Sigmoid colon (tissue), 7 donors: ENCODE measurements around the gene IRF2. TPM values are rescaled to one million over a fixed set of nuclear protein-coding genes. Genes with fewer than 3 reads are reported as not detected.

Experiments used
- DNase-seq: peaks from one replicate; pipeline ENCODE4 v3.0.0-alpha.2; 2019
- H3K27ac ChIP-seq, 4 donors: fragments of 200-600 bp; sonication (generic); one replicate each; pipeline ENCODE4 v1.5.1; 2016 to 2019; ENCODE audit warnings: mild to moderate bottlenecking in 1 of 4
- H3K27me3 ChIP-seq, 3 donors: fragments of 200-600 bp; sonication (generic); one replicate each; pipeline ENCODE4 v1.5.1; 2019; ENCODE audit warnings: mild to moderate bottlenecking in 1 of 3
- H3K36me3 ChIP-seq, 4 donors: fragments of 200-600 bp; sonication (generic); one replicate each; pipeline ENCODE4 v1.5.1; 2016 to 2019
- H3K4me1 ChIP-seq, 4 donors: fragments of 200-600 bp; sonication (generic); one replicate each; pipeline ENCODE4 v1.5.1; 2017 to 2019
- H3K4me3 ChIP-seq, 4 donors: fragments of 200-600 bp; sonication (generic); one replicate each; pipeline ENCODE4 v1.5.1; 2017 to 2019; ENCODE audit warnings: mild to moderate bottlenecking in 2 of 4, moderate library complexity in 1 of 4
- H3K9me3 ChIP-seq, 4 donors: fragments of 200-600 bp in 3 of 4; sonication (generic) in 3 of 4; one replicate each; pipeline versions ENCODE4 v1.5.1 to v1.6.1; 2013 to 2019
- EP300 ChIP-seq, 4 donors: sonication (generic); formaldehyde crosslinking; IDR thresholded peaks; one replicate each; pipeline ENCODE4 v1.6.1; 2017; ENCODE audit warnings: antibody characterized with exemption in 4 of 4
- POLR2A ChIP-seq, 2 donors: fragments of 450-650 bp; IDR thresholded peaks; one replicate each; pipeline ENCODE4 v1.6.1; 2016; ENCODE audit warnings: antibody characterized with exemption in 2 of 2, mild to moderate bottlenecking in 2 of 2, moderate library complexity in 2 of 2
- POLR2AphosphoS5 ChIP-seq, 4 donors: sonication (generic); formaldehyde crosslinking; IDR thresholded peaks; one replicate each; pipeline ENCODE4 v1.6.1; 2017; ENCODE audit warnings: antibody characterized with exemption in 4 of 4
- WGBS, 2 donors: extraction: QIAGEN DNeasy Blood & Tissue Kit; methylation state at CpG; one replicate each; pipeline ENCODE4 v1.1.7; 2013; 5-methylcytosine and 5-hydroxymethylcytosine counted together
- intact Hi-C: fragments of 100-400 bp; cut with DNase I; formaldehyde crosslinking; loops from one replicate; pipeline ENCODE4 v1.15.1; 2023
- polyA plus RNA-seq, 3 donors: library from polyadenylated mRNA; stranded (reverse); fragments of 200-250 nt; gene quantifications; one replicate each; pipeline ENCODE4 v1.2.3, GENCODE V29; 2013
- total RNA-seq, 4 donors: library from RNA; depleted of rRNA; stranded (reverse); fragments of >200 nt; gene quantifications; one replicate each; pipeline ENCODE4 v1.1.0, GENCODE V29; 2016
- TF ChIP-seq, protein P1 (sequence below), 4 experiments: fragments of 450-650 bp in 3 of 4; fragments of 200-600 bp in 1 of 4; IDR thresholded peaks; one replicate each; pipeline ENCODE4 v1.5.1; 2016 to 2019; ENCODE audit warnings: antibody characterized with exemption in 4 of 4, mild to moderate bottlenecking in 3 of 4, moderate library complexity in 2 of 4
- donor health status: healthy with polysubstance abuse.
- donor health status: Bipolar disorder and iron deficiency.
- donor health status: healthy.

The IRF2 gene
- total and polyA plus RNA-seq, 7 donors: 27.6 to 41.8 (median 31.9) TPM

DNA sequence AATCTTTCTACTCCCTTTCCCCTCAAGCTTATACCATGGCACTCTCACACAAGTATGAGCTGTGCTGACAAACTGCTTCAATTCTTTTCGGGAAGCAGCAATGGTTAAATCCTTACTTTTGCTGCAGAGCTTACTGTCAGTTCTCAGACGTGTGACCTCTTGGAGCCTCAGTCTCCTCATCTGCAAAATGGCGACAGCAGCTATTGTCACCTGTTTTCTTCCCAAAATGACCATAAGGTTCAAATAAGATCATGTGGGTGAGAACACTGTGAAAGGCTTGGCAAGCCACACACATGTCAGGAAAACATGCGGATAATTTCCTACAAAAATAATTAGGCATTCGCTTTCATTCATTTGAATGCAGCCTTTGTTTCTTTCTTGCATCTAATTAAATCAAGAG, 36.8 kb upstream of the IRF2 start:
- Histone ChIP-seq H3K27ac (no peak overlapping the region), H3K36me3 (no peaks in the 10 kb centered on the region), H3K27me3 (no peaks in the 10 kb centered on the region), H3K4me1 (peaks cover 0 to 14% (median 8%) of the 10 kb centered on the region in 4 donors), H3K9me3 (peaks cover 0 to 6% (median 0%) of the 10 kb centered on the region in 4 donors), H3K4me3 (no peak overlapping the region)
- intact Hi-C loops: no loop called here
- DNase-seq: no peak
- 94 to 96% methylated on average over 5 of the region's 5 CpGs for WGBS, 2 donors
- no peak for TF ChIP-seq POLR2A (IDR thresholded peaks at IDR 0.05)
- TF ChIP-seq POLR2AphosphoS5 (IDR thresholded peaks at IDR 0.05): no peak
- no peak for TF ChIP-seq EP300 (IDR thresholded peaks at IDR 0.05)
- TF ChIP-seq, protein P1, sequence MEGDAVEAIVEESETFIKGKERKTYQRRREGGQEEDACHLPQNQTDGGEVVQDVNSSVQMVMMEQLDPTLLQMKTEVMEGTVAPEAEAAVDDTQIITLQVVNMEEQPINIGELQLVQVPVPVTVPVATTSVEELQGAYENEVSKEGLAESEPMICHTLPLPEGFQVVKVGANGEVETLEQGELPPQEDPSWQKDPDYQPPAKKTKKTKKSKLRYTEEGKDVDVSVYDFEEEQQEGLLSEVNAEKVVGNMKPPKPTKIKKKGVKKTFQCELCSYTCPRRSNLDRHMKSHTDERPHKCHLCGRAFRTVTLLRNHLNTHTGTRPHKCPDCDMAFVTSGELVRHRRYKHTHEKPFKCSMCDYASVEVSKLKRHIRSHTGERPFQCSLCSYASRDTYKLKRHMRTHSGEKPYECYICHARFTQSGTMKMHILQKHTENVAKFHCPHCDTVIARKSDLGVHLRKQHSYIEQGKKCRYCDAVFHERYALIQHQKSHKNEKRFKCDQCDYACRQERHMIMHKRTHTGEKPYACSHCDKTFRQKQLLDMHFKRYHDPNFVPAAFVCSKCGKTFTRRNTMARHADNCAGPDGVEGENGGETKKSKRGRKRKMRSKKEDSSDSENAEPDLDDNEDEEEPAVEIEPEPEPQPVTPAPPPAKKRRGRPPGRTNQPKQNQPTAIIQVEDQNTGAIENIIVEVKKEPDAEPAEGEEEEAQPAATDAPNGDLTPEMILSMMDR (IDR thresholded peaks at IDR 0.05): no peak

DNA sequence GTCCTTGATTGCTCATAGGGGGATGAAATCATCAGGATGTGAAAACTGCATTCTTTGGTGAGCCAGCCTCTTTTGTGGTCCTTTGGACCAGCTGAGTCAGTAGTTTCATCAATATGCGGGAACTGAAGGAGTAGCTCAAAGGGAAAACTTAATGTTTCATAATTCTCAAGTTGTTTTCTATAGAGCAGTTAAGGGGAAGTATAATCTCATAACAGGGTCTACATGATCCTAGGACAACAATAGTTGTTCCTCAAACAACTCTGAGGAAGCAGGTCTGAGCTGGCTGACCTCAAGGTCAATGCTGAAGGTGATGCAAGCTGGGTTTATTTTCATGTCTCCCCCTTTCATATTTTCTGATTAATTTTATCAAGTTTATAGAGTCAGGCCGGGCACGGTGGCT, 36.1 kb upstream of the IRF2 start:
- no peaks in the 10 kb centered on the region for H3K36me3 ChIP-seq
- no peak overlapping the region for H3K4me3 ChIP-seq
- intact Hi-C loops: no loop called here
- peaks cover 0 to 6% (median 0%) of the 10 kb centered on the region in 4 donors for H3K9me3 ChIP-seq
- H3K27me3 ChIP-seq: no peaks in the 10 kb centered on the region
- WGBS, 2 donors: 93 to 96% methylated on average over 3 of the region's 3 CpGs
- TF ChIP-seq, protein P1 (IDR thresholded peaks at IDR 0.05): no peak
- TF ChIP-seq POLR2AphosphoS5 (IDR thresholded peaks at IDR 0.05): peak in 1 of 4 donors; percentile 6
- TF ChIP-seq POLR2A (IDR thresholded peaks at IDR 0.05): no peak
- TF ChIP-seq EP300 (IDR thresholded peaks at IDR 0.05): no peak
- H3K4me1 ChIP-seq: peaks cover 0 to 14% (median 8%) of the 10 kb centered on the region in 4 donors
- DNase-seq: no peak
- no peak overlapping the region for H3K27ac ChIP-seq

DNA sequence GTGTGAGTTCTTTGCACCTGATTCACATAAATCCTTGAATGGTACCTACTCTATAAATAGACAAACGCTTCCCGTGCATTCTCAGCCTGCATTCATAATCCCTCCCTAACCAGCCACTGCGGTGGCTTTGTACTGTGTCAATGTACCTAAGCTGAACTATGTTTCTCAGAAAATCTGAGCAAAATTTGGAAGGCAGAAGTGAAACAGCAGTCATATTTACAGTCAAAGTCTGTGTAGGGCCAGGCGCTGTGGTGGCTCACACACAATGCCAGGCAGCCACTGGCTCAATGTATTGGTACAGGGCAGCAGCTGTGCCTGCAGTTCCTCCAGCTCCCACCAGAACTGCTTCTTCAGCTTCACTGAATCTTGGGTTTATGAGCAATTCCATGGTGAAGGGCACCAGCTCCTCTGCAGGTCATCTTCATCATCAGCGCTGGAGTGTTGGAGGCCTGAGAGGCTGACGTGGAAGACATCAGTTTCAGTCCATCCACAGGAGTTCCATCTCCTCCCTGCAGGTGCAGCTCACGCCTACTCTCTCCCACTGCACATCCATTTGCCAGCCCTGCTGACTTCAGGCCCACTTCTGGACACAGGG, 32.3 kb upstream of the IRF2 start:
- intact Hi-C loops: no loop called here
- TF ChIP-seq POLR2A (IDR thresholded peaks at IDR 0.05): no peak
- TF ChIP-seq, protein P1 (IDR thresholded peaks at IDR 0.05): no peak
- TF ChIP-seq EP300 (IDR thresholded peaks at IDR 0.05): no peak
- no peak for TF ChIP-seq POLR2AphosphoS5 (IDR thresholded peaks at IDR 0.05)
- WGBS, 2 donors: 72 to 81% methylated on average over 7 of the region's 7 CpGs

DNA sequence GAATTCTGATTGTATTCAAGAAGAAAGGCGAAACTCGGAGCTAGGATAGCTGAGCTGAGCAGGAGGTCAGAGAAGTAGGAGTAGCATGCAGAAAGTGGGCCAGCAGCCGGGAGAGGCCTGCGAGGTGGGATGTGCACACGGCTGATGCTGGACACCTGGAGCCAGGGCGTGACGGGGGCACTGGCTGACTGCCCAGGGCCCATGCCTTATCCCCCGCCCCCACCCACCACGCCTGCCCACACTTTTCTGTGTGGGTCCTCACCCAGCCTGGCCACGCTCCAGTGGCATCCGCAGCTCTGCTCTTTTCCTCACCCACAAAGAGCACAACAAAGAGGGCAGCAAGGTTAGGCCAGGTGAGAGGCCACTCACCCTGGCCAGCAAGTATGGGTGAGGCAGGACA, 30.0 kb upstream of the IRF2 start:
- H3K36me3 ChIP-seq: no peaks in the 10 kb centered on the region
- 81 to 84% methylated on average over 11 of the region's 11 CpGs for whole genome bisulfite sequencing, 2 donors
- no peaks in the 10 kb centered on the region for H3K4me1 ChIP-seq
- H3K4me3 ChIP-seq: no peak overlapping the region
- H3K27me3 ChIP-seq: no peaks in the 10 kb centered on the region
- no peak for DNase-seq
- no peaks in the 10 kb centered on the region for H3K9me3 ChIP-seq
- no peak overlapping the region for H3K27ac ChIP-seq
- TF ChIP-seq EP300 (IDR thresholded peaks at IDR 0.05): no peak
- no peak for TF ChIP-seq POLR2A (IDR thresholded peaks at IDR 0.05)
- TF ChIP-seq, protein P1 (IDR thresholded peaks at IDR 0.05): no peak
- TF ChIP-seq POLR2AphosphoS5 (IDR thresholded peaks at IDR 0.05): no peak
- intact Hi-C loops: no loop called here

More for the DNA sequence above, 32.3 kb upstream of the IRF2 start:
- Histone ChIP-seq H3K27me3 (no peaks in the 10 kb centered on the region), H3K4me1 (no peaks in the 10 kb centered on the region), H3K4me3 (no peak overlapping the region), H3K27ac (no peak overlapping the region), H3K36me3 (no peaks in the 10 kb centered on the region), H3K9me3 (peaks cover 0 to 6% (median 0%) of the 10 kb centered on the region in 4 donors)
- DNase-seq: no peak

DNA sequence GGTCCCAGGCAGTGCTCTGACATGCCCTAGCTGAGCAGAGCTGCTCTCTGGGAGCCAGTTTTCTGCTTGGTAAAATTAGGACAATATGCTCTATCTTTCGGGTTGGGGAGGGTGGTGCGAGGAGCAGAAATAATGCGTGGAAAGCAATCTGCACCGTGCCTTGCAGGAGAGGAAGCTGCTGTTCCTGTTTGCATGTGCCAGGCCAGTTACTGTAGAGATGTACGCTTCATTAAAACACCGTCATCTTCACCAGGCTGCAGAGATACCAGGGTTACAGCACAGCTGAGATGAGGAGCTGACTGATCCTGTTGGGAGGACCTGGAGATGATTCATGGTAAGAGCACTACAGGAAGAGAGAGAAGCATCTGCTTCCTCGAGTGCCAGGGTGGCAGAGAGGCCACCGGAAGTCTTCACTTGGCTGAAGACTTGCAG, 29.5 kb upstream of the IRF2 start:
- Histone ChIP-seq H3K27ac (no peak overlapping the region), H3K4me1 (no peaks in the 10 kb centered on the region), H3K27me3 (no peaks in the 10 kb centered on the region), H3K4me3 (no peak overlapping the region), H3K9me3 (no peaks in the 10 kb centered on the region), H3K36me3 (no peaks in the 10 kb centered on the region)
- intact Hi-C loops: no loop called here
- WGBS, 2 donors: 56 to 83% methylated on average over 8 of the region's 8 CpGs
- TF ChIP-seq, protein P1 (IDR thresholded peaks at IDR 0.05): no peak
- no peak for TF ChIP-seq EP300 (IDR thresholded peaks at IDR 0.05)
- no peak for TF ChIP-seq POLR2AphosphoS5 (IDR thresholded peaks at IDR 0.05)
- no peak for TF ChIP-seq POLR2A (IDR thresholded peaks at IDR 0.05)
- no peak for DNase-seq
